AG04450 (cell line): Measurements from ENCODE around the gene LEFTY1. TPM values are rescaled to one million over a fixed set of nuclear protein-coding genes. Genes with fewer than 3 reads are reported as not detected.

Source experiments
- CTCF ChIA-PET: fragments of 300-600, 350-600 bp; formaldehyde crosslinking; extraction: SDS; loops from one replicate; lab custom pipeline; 2022; ENCODE audit warnings: antibody characterized with exemption, inconsistent platforms; lab: Charles Lee
- POLR2A ChIA-PET: fragments of 350-600 bp; formaldehyde crosslinking; extraction: SDS; loops from one replicate; lab custom pipeline; 2021; ENCODE audit warnings: antibody characterized with exemption, inconsistent platforms; lab: Yijun Ruan, JAX
- DNase-seq: peaks from one replicate; pipeline ENCODE4 v3.0.0-alpha.2; 2011; ENCODE audit warnings: low read depth, low spot score
- H3K27ac ChIP-seq: one replicate; pipeline ENCODE4 v1.5.1; 2012; ENCODE audit warnings: low read depth, low read length, control low read depth
- H3K27me3 ChIP-seq: one replicate; pipeline ENCODE4 v1.6.0; 2012; ENCODE audit warnings: low read length; ENCODE audit not compliant: control insufficient read depth, insufficient read depth
- H3K4me3 ChIP-seq: 2 replicates; pipeline ENCODE4 v1.5.1; 2011; ENCODE audit warnings: mild to moderate bottlenecking, low read depth, low read length, control low read depth
- H3K9me3 ChIP-seq: 2 replicates; pipeline ENCODE4 v1.5.1; 2012; ENCODE audit warnings: low read length; ENCODE audit not compliant: control insufficient read depth, insufficient read depth
- CTCF ChIP-seq: IDR thresholded peaks from 2 replicates; pipeline ENCODE4 v1.5.1; 2011; ENCODE audit warnings: low read depth, low read length, control low read depth, inconsistent platforms
- polyA plus RNA-seq: library from polyadenylated mRNA; depleted of rRNA; stranded (reverse); fragments of >200 nt; gene quantifications from 2 replicates; pipeline ENCODE4 v1.2.3, GENCODE V29; 2011

LEFTY1 gene
- polyA plus RNA-seq, 1 experiment = 0.05 TPM

DNA sequence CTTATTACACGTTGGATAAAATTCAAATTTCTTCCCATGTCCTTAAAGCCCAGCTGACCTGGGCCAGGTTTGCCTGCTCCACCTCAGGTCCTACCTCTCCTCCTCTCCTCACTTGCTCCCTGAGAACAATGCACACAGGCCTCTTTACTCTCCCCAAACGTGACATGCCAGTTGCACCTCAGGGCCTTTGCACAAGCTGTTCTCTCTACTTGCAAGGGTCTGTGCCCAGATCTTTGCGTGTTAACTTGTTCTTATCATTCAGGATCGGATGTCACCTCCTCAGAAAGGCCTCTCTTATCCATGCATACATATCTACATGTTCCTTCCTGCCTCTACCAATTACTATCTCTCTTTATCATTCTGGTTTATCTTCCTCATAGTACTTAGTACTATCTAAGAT lies 14.7 kb upstream of the LEFTY1 start:
- POLR2A ChIA-PET = no interaction called here
- Histone ChIP-seq H3K9me3 (no peaks in the 10 kb centered on the region), H3K27me3 (no peaks in the 10 kb centered on the region), H3K4me3 (no peak overlapping the region), H3K27ac (no peak overlapping the region)
- CTCF ChIA-PET = interaction anchor here (1.2 to 1.6 kb wide), 3 partner anchors 10 to 429 kb away, joined by 3 to 5 read pairs (median 3); partner anchors contain the start of gene SRP9
- no peak for DNase-seq
- TF ChIP-seq CTCF = no peak

DNA sequence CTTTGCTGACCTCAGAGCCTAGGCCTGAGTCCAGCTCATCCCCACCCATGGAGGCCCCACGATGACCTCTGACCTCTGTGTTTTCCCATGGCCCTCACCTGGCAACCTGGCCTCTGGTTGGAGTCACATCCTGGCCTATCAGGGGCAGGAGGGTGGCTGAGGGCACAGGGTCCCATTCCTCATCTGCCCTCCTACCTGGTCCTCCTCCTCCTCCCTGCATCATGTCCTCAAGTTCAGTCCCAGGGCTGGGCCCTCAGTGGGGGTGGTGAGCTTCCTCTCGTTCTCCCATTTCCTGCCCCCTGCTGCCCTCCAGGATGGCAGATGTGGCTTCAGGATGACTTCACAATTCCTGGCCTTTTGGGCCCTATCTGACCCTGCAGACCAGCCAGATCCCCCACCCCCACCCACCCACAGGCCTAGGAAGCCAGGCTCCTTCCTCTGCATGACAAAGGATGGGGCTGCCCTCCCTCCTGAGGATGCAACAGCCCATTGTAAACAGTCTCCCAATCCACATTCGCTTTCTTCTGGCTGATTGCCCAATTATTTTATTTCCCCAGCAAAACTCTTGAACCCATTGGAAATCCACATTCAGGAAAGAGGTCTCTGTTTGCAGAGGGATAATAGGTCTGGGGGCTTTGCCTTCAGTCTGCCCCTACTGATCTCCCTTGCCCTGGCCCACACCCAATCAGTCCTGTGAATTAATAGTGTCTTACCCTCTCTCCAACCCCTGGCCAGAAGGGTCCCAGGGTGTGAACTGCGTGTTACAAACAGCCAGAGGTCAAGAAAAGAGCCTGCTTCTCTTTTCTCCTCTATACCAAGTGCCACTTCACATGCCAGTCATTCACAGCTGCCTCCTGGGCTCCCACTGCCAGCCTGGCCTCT lies 10.3 kb upstream of the LEFTY1 start:
- no peaks in the 10 kb centered on the region for H3K27me3 ChIP-seq
- no peak for TF ChIP-seq CTCF
- ChIA-PET CTCF (interaction anchor here (1.5 to 2.2 kb wide), 2 partner anchors 13 to 425 kb away, joined by 3 to 8 read pairs; no protein-coding TSS in a partner anchor), POLR2A (no interaction called here)
- no peak overlapping the region for H3K27ac ChIP-seq
- H3K4me3 ChIP-seq = no peak overlapping the region
- DNase-seq = no peak
- H3K9me3 ChIP-seq = no peaks in the 10 kb centered on the region

- Histone ChIP-seq H3K4me3 (no peak overlapping the region), H3K27me3 (no peaks in the 10 kb centered on the region), H3K9me3 (no peaks in the 10 kb centered on the region), H3K27ac (no peak overlapping the region)
- DNase-seq = no peak
- ChIA-PET CTCF (interaction anchor here (0.6 to 2.2 kb wide), 5 partner anchors 14 to 423 kb away, joined by 3 to 8 read pairs (median 3); partner anchors contain the start of gene TMEM63A), POLR2A (no interaction called here)
- TF ChIP-seq CTCF = no peak
These were observed 8.9 kb upstream of the LEFTY1 start for GRCh38 chr1:225897595-225898514.

DNA sequence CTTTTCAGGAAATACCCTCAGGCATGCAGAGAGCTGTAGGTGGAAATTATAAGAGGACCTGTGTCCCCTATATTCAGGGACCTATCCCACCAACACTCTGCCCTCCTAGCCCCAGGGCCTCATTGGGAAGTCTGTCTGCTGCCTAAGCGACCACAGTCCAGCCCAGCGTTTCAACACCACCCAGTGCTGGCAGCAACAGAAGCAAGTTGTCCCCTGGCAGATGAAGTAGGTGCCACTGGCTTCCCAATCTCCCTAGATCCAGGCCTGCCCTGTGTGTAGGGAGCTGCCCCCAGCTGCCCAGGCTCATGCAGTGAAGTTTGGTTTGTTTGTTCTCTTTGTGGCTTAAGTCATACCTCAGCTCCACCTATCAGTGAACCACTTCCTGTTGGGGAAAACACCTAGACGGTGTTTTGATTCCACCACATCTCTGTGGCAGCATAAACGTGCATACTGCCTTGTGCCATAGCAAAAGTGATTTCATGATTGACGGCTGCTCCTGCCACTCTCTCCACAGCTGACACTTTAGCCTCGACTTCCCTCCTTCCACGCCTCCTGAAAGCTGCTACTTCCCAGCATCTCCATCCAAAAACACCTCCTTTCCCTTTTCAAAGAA lies 8.1 kb upstream of the LEFTY1 start:
- POLR2A ChIA-PET = no interaction called here
- Histone ChIP-seq H3K4me3 (no peak overlapping the region), H3K27me3 (no peaks in the 10 kb centered on the region), H3K9me3 (no peaks in the 10 kb centered on the region), H3K27ac (peak overlapping the region; percentile 11)
- CTCF ChIA-PET = interaction anchor here (1.2 to 2.9 kb wide), 3 partner anchors 14 to 90 kb away, joined by 3 to 9 read pairs (median 3); partner anchors contain the start of gene TMEM63A
- no peak for TF ChIP-seq CTCF
- no peak for DNase-seq
